IPS-20b (cell line): ENCODE results near the gene WDR90.

ENCODE experiments used
- H3K27ac ChIP-seq: one replicate; pipeline ENCODE4 v1.5.1; 2013; ENCODE audit warnings: low read length
- H3K27me3 ChIP-seq: 2 replicates; pipeline ENCODE4 v1.6.1; 2013; ENCODE audit warnings: mild to moderate bottlenecking, low read length, inconsistent platforms; ENCODE audit not compliant: insufficient read depth
- H3K36me3 ChIP-seq: 2 replicates; pipeline ENCODE4 v1.6.1; 2013; ENCODE audit warnings: low read depth, mild to moderate bottlenecking, inconsistent platforms, low read length, moderate library complexity; ENCODE audit not compliant: insufficient read depth
- H3K4me1 ChIP-seq: 2 replicates; pipeline ENCODE4 v1.6.1; 2013; ENCODE audit warnings: mild to moderate bottlenecking, control low read depth, inconsistent platforms, low read length, moderate library complexity; ENCODE audit not compliant: insufficient read depth
- H3K4me3 ChIP-seq: 2 replicates; pipeline ENCODE4 v1.5.1; 2013; ENCODE audit warnings: mild to moderate bottlenecking, low read length, inconsistent platforms
- H3K9ac ChIP-seq: 2 replicates; pipeline ENCODE4 v1.6.1; 2013; ENCODE audit warnings: low read depth, mild to moderate bottlenecking, inconsistent platforms, low read length, moderate library complexity
- H3K9me3 ChIP-seq: 2 replicates; pipeline ENCODE4 v1.6.1; 2013; ENCODE audit warnings: mild to moderate bottlenecking, low read depth, low read length, inconsistent platforms; ENCODE audit not compliant: insufficient read depth

WDR90 gene

GRCh38 chr16:635573-636205 is 13.5 kb upstream of the WDR90 start:
- Histone ChIP-seq H3K9me3 (no peaks in the 10 kb centered on the region), H3K4me1 (no peaks in the 10 kb centered on the region; the same call in 1 of the 2 replicates), H3K27me3 (no peaks in the 10 kb centered on the region), H3K9ac (peak overlapping the region; percentile 79; the same call in 1 of the 2 replicates), H3K4me3 (peak overlapping the region; percentile 86), H3K36me3 (no peaks in the 10 kb centered on the region), H3K27ac (no peak overlapping the region)

DNA sequence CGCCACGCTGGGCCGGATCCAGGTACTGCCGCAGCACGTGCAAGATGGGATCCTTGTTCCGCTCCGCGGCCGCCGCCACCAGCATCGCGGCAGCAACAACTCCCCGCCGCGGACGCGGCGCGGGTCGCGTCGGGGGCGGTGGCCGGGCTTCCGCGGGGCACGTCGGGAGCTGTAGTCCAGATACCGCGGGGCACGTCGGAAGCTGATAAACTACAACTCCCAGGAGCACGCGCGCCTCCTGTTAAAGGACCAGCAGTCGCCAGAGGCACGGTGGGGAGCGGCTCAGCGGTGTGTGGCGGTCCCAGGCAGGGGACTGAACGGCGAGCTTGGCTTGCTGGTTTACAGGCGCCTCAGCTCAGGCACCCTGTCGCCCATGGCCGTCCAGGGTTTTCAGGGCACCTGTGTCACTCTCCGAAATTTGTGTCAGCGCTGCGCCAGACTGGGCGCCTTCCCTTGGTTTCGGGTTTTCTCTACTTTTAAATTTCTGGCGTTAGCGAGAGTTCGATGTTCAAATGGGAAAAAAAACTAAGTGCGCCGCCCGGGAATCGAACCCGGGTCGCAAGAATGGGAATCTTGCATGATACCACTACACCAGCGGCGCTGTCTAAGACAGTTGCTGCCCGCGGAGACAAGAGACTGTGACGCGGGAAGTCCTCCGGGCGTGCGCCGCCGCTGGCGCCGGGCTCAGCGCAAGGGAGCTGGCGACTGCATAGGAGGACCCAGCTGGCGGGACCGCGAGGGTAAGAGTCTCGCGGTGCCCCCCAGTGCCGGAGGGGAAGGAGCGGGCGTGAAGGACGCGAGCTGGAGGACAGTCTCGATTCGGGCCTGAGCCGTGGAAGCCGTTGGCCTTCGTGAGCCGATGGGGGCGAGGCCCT is 12.7 kb upstream of the WDR90 start, which contains the start of gene METTL26:
Gene METTL26, minus strand, starts transcription at position 100 of the 875 bp plus-strand sequence. Its CDS starts 15 bp downstream, at position 85.
- H3K27me3 ChIP-seq: no peaks in the 10 kb centered on the region

DNA sequence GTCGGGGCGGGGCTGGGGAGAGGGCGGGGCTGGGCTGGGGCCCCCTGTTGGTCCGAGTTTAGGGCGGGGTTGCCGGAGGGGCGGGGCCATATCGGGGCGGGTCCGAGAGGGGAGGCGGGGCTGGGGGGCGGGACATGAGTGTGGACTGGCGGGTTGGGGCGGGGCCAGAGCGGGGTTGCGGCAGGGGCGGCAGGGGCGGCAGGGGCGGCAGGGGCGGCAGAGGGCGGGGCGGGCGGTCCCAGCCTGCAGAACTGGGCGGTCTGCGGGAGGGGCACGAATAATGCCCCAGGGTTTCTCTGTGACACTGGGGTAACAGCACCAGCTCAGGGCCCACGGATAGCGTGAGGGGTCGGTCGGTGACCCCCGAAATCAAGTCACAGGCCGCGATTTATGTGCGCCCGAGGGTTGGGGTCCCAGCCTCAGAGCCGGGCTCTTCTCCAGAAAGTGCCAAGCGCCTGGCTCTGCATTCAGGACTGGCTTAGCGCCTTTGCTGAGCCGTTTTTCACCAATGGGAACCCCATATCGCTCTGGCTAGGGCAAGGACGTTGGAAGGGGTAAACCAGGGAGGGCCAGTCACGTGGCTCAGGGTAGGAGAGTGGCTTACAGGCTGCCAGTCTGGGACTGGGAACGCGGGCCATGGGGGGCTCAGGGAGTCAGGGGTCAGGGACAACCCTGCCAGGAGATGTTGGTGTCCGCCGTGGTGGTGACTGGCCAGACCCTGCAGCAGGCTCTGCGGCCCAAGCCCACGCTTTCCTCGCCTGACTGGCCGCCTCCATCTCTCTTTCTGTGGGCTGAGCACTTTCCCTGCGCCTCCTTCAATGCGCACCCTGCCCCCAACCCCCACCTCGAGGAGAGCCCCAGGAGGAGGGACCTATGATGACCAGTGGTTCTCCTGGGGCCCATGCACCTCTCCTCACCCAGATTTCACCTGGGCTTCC is 11.8 kb upstream of the WDR90 start:
- no peak overlapping the region for H3K27ac ChIP-seq
- H3K27me3 ChIP-seq: peaks cover under 1% of the 10 kb centered on the region; the same call in 1 of the 2 replicates
- peak overlapping the region; percentile 86; the same call in 1 of the 2 replicates for H3K4me3 ChIP-seq
- no peaks in the 10 kb centered on the region for H3K9me3 ChIP-seq
- no peaks in the 10 kb centered on the region; the same call in 1 of the 2 replicates for H3K4me1 ChIP-seq
- H3K36me3 ChIP-seq: no peaks in the 10 kb centered on the region
- no peak overlapping the region; the same call in 1 of the 2 replicates for H3K9ac ChIP-seq

More for the DNA sequence above, 12.7 kb upstream of the WDR90 start, which contains the start of gene METTL26:
- Histone ChIP-seq H3K9ac (peak within 1 kb of the TSS; percentile 79; the same call in 1 of the 2 replicates), H3K9me3 (no peaks in the 10 kb centered on the region), H3K36me3 (no peaks in the 10 kb centered on the region), H3K4me1 (no peaks in the 10 kb centered on the region; the same call in 1 of the 2 replicates), H3K4me3 (peak within 1 kb of the TSS; percentile 86), H3K27ac (no peak within 1 kb of the TSS)

DNA sequence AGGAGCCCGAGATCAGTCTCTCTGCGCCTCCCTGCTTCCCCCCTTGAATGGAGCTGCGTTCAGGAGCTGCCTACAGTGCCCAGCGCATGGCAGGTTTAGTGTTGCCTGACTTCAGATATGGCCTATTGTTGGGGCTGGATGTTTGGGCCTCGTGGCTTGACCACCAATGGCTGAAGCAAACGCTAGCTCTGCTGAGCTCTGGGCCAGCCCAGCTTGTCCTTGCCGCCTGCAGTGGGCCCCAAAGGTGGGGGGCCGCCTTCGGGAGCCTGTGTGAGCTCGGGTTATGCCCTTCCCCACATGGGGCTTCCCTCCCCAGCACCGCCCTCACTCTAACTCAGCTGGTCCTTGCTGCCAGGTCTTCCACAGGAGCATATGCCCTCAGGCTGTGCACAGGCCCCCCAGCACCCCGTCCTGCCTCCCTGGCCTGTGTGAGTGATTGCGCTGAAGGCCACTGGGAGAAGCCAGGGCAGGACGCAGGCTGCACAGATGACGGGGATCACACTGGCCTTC is 11.1 kb upstream of the WDR90 start:
- no peaks in the 10 kb centered on the region; the same call in 1 of the 2 replicates for H3K4me1 ChIP-seq
- peaks cover 8% of the 10 kb centered on the region for H3K27me3 ChIP-seq
- no peaks in the 10 kb centered on the region for H3K36me3 ChIP-seq
- no peak overlapping the region; the same call in 1 of the 2 replicates for H3K9ac ChIP-seq
- H3K27ac ChIP-seq: no peak overlapping the region
- no peaks in the 10 kb centered on the region for H3K9me3 ChIP-seq
- H3K4me3 ChIP-seq: no peak overlapping the region

GRCh38 chr16:638836-639235 is 10.3 kb upstream of the WDR90 start:
- H3K4me1 ChIP-seq: no peaks in the 10 kb centered on the region; the same call in 1 of the 2 replicates
- no peak overlapping the region for H3K4me3 ChIP-seq
- no peak overlapping the region for H3K27ac ChIP-seq
- H3K36me3 ChIP-seq: no peaks in the 10 kb centered on the region
- H3K27me3 ChIP-seq: peaks cover 9% of the 10 kb centered on the region
- no peaks in the 10 kb centered on the region for H3K9me3 ChIP-seq
- no peak overlapping the region for H3K9ac ChIP-seq

DNA sequence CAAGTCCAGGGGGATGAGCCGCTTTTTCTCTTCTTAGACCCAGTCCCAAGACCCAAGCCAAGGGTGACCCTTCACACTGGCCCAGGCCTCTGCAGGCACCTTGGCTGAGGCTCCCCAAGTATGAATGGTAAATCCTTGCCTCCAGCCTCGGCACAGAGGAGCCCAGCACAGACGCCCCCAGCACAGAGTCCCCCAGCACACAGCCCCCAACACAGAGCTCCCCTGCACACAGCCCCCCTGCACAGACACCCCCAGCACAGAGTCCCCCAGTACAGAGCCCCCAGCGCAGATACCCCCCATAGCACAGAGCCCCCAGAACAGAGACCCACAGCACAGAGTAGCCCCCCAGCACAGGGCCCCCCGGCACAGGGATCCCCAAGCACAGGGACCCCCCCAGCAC is 8.6 kb upstream of the WDR90 start:
- Histone ChIP-seq H3K27ac (no peak overlapping the region), H3K36me3 (no peaks in the 10 kb centered on the region), H3K27me3 (peaks cover 9% of the 10 kb centered on the region), H3K4me1 (no peaks in the 10 kb centered on the region; the same call in 1 of the 2 replicates), H3K9ac (no peak overlapping the region), H3K4me3 (no peak overlapping the region), H3K9me3 (no peaks in the 10 kb centered on the region)

DNA sequence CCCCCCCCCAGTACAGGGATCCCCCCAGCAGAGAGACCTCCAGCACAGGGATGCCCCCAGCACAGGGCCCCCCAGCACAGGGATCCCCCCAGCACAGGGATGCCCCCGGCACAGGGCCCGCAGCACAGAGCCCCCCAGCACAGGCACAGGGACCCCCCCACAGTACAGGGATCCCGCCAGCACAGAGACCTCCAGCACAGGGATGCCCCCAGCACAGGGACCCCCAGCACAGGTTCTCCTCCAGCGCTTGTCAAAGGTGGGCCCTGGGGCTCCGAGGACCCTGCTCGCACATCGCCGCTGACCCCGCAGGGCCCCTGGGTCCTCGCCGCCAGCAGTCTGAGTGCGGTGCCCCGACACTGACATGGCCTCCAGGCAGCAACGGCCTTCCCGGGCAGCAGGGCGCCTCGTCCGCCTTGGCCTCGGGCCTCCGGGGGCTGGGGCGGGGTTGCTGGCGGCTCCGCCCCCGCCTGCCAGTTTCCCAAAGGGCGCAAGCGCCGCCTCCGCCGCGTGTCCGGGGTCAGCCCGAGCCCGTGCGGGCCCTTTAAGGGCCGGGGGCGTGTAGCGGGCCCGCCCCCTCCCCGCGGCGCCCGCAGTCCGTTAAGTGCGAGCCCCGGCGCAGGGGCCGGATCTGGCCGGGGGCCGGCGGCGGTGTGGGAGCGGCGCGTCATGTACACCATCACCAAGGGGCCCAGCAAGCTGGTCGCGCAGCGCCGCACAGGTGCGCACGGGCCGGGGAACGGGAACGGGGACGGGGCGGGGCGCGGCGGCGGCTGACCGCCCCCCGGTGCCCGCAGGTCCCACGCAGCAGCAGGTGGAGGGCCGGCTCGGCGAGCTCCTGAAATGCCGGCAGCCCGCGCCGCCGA is 7.6 kb upstream of the WDR90 start, which contains the start of gene MCRIP2:
Gene MCRIP2, plus strand, starts transcription at position 503 of the 863 bp plus-strand sequence. Its CDS starts 164 bp downstream, at position 667.
- Histone ChIP-seq H3K36me3 (no peaks in the 10 kb centered on the region), H3K27ac (no peak within 1 kb of the TSS), H3K9ac (peak within 1 kb of the TSS; percentile 69; the same call in 1 of the 2 replicates), H3K4me3 (peak within 1 kb of the TSS; percentile 73), H3K27me3 (peaks cover 9% of the 10 kb centered on the region), H3K4me1 (no peaks in the 10 kb centered on the region; the same call in 1 of the 2 replicates), H3K9me3 (no peaks in the 10 kb centered on the region)

GRCh38 chr16:642189-643049 is 6.7 kb upstream of the WDR90 start:
- peak overlapping the region; percentile 73 for H3K4me3 ChIP-seq
- H3K9me3 ChIP-seq: no peaks in the 10 kb centered on the region
- no peak overlapping the region for H3K27ac ChIP-seq
- peak overlapping the region; percentile 69; the same call in 1 of the 2 replicates for H3K9ac ChIP-seq
- peaks cover 9% of the 10 kb centered on the region for H3K27me3 ChIP-seq
- no peaks in the 10 kb centered on the region; the same call in 1 of the 2 replicates for H3K4me1 ChIP-seq
- no peaks in the 10 kb centered on the region for H3K36me3 ChIP-seq

- Histone ChIP-seq H3K27me3 (peaks cover 9% of the 10 kb centered on the region), H3K9ac (peak overlapping the region; percentile 69; the same call in 1 of the 2 replicates), H3K9me3 (no peaks in the 10 kb centered on the region), H3K4me3 (peak overlapping the region; percentile 73; the same call in 1 of the 2 replicates), H3K4me1 (no peaks in the 10 kb centered on the region; the same call in 1 of the 2 replicates), H3K36me3 (no peaks in the 10 kb centered on the region), H3K27ac (no peak overlapping the region)
These were observed 6.2 kb upstream of the WDR90 start for GRCh38 chr16:643050-643368.
